Measurements from ENCODE around the gene TMEM255B.
A peak's percentile ranks its signal among the peaks of the same experiment; 100 is the strongest.

TMEM255B gene

GRCh38 chr13:113759525-113760137 lies 605 bp downstream of the TMEM255B start:
- DNase-seq (ENCODE audit: low read depth): no peak
- TF ChIP-seq POLR2A (IDR thresholded peaks at IDR 0.05; ENCODE audit: extremely low read depth, insufficient read length) (no peak), MYC (IDR thresholded peaks at IDR 0.05; ENCODE audit: low read depth, low read length) (no peak), CTCF (IDR thresholded peaks at IDR 0.05; ENCODE audit: low read depth, low read length) (no peak), MAX (IDR thresholded peaks at IDR 0.05; ENCODE audit: low read depth, low read length) (no peak)
- H3K4me3 ChIP-seq (ENCODE audit: low read depth, low read length): peak overlapping the region; percentile 50

- no peak for DNase-seq (ENCODE audit: low read depth)
- TF ChIP-seq MYC (IDR thresholded peaks at IDR 0.05; ENCODE audit: low read depth, low read length) (no peak), POLR2A (IDR thresholded peaks at IDR 0.05; ENCODE audit: extremely low read depth, insufficient read length) (no peak), CTCF (IDR thresholded peaks at IDR 0.05; ENCODE audit: low read depth, low read length) (no peak), MAX (IDR thresholded peaks at IDR 0.05; ENCODE audit: low read depth, low read length) (no peak)
- no peak overlapping the region for H3K4me3 ChIP-seq (ENCODE audit: low read depth, low read length)
Measured at GRCh38 chr13:113761136-113761535, 2.1 kb downstream of the TMEM255B start.

GRCh38 chr13:113762075-113762474 lies 3.0 kb downstream of the TMEM255B start:
- no peak for DNase-seq (ENCODE audit: low read depth)
- H3K4me3 ChIP-seq (ENCODE audit: low read depth, low read length): no peak overlapping the region
- TF ChIP-seq MYC (IDR thresholded peaks at IDR 0.05; ENCODE audit: low read depth, low read length) (no peak), MAX (IDR thresholded peaks at IDR 0.05; ENCODE audit: low read depth, low read length) (no peak), CTCF (IDR thresholded peaks at IDR 0.05; ENCODE audit: low read depth, low read length) (no peak), POLR2A (IDR thresholded peaks at IDR 0.05; ENCODE audit: extremely low read depth, insufficient read length) (no peak)

GRCh38 chr13:113762538-113762937 lies 3.5 kb downstream of the TMEM255B start:
- TF ChIP-seq CTCF (IDR thresholded peaks at IDR 0.05; ENCODE audit: low read depth, low read length): no peak
- no peak for TF ChIP-seq POLR2A (IDR thresholded peaks at IDR 0.05; ENCODE audit: extremely low read depth, insufficient read length)
- TF ChIP-seq MAX (IDR thresholded peaks at IDR 0.05; ENCODE audit: low read depth, low read length): no peak
- no peak for TF ChIP-seq MYC (IDR thresholded peaks at IDR 0.05; ENCODE audit: low read depth, low read length)
- no peak for DNase-seq (ENCODE audit: low read depth)
- no peak overlapping the region for H3K4me3 ChIP-seq (ENCODE audit: low read depth, low read length)

GRCh38 chr13:113763254-113763653 lies 4.2 kb downstream of the TMEM255B start:
- TF ChIP-seq MAX (IDR thresholded peaks at IDR 0.05; ENCODE audit: low read depth, low read length) (no peak), CTCF (IDR thresholded peaks at IDR 0.05; ENCODE audit: low read depth, low read length) (no peak), POLR2A (IDR thresholded peaks at IDR 0.05; ENCODE audit: extremely low read depth, insufficient read length) (no peak), MYC (IDR thresholded peaks at IDR 0.05; ENCODE audit: low read depth, low read length) (no peak)
- DNase-seq (ENCODE audit: low read depth): no peak

More at GRCh38 chr13:113763254-113763653, 4.2 kb downstream of the TMEM255B start:
- no peak overlapping the region for H3K4me3 ChIP-seq (ENCODE audit: low read depth, low read length)

Data from NB4 (cell line).